G401.6 (cell line): ENCODE data around the gene PRDM2.
"Not testable (repeated sequence)": the region's sequence is repeated elsewhere in the genome, so short reads cannot be mapped to it uniquely, and the experiment has no call there.

Source experiments
- FAIRE-seq: peaks from 2 replicates; lab custom pipeline; 2012; peaks lifted over from hg19 to GRCh38; lab: Jason Lieb, UNC

The PRDM2 gene

GRCh38 chr1:13699936-13700520 lies at the start of gene PRDM2:
TSS of gene PRDM2 (plus strand) at chr1:13700188. CDS start at chr1:13715606, 15,418 bp downstream.
- FAIRE-seq = no peak

GRCh38 chr1:13651279-13651678 lies 48.7 kb upstream of the PRDM2 start:
- no peak for FAIRE-seq

GRCh38 chr1:13652238-13652637 lies 47.8 kb upstream of the PRDM2 start:
- FAIRE-seq = no peak

GRCh38 chr1:13661539-13661938 lies 38.4 kb upstream of the PRDM2 start:
- FAIRE-seq = no peak

- FAIRE-seq = no peak
These were observed 37.5 kb upstream of the PRDM2 start for GRCh38 chr1:13662493-13662892.

- FAIRE-seq = no peak
These were observed 36.0 kb upstream of the PRDM2 start for GRCh38 chr1:13663969-13664368.

GRCh38 chr1:13664451-13664850 lies 35.5 kb upstream of the PRDM2 start:
- FAIRE-seq = no peak

GRCh38 chr1:13666317-13666716 lies 33.7 kb upstream of the PRDM2 start:
- no peak for FAIRE-seq

- no peak for FAIRE-seq
These were observed 32.3 kb upstream of the PRDM2 start for GRCh38 chr1:13667691-13668090.

- FAIRE-seq = no peak
These were observed 25.6 kb upstream of the PRDM2 start for GRCh38 chr1:13674377-13674776.

- FAIRE-seq = no peak
These were observed 24.8 kb upstream of the PRDM2 start for GRCh38 chr1:13675151-13675651.

GRCh38 chr1:13677896-13678295 lies 22.1 kb upstream of the PRDM2 start:
- FAIRE-seq = no peak

GRCh38 chr1:13679651-13680050 lies 20.3 kb upstream of the PRDM2 start:
- FAIRE-seq = no peak

GRCh38 chr1:13680609-13681008 lies 19.4 kb upstream of the PRDM2 start:
- FAIRE-seq = not testable (repeated sequence)

- FAIRE-seq = no peak
These were observed 18.1 kb upstream of the PRDM2 start for GRCh38 chr1:13681921-13682320.

- FAIRE-seq = no peak
These were observed 17.5 kb upstream of the PRDM2 start for GRCh38 chr1:13682444-13682843.

- no peak for FAIRE-seq
These were observed 16.8 kb upstream of the PRDM2 start for GRCh38 chr1:13683206-13683605.

GRCh38 chr1:13687151-13687715 lies 12.8 kb upstream of the PRDM2 start:
- no peak for FAIRE-seq

- not testable (repeated sequence) for FAIRE-seq
These were observed 6.9 kb upstream of the PRDM2 start for GRCh38 chr1:13693094-13693493.

- FAIRE-seq = no peak
These were observed 4.9 kb upstream of the PRDM2 start for GRCh38 chr1:13694886-13695684.

- no peak for FAIRE-seq
These were observed 2.2 kb upstream of the PRDM2 start for GRCh38 chr1:13697738-13698137.

- FAIRE-seq = no peak
These were observed 478 bp upstream of the PRDM2 start for GRCh38 chr1:13699510-13699909.

GRCh38 chr1:13700521-13701270 lies 708 bp downstream of the PRDM2 start:
- FAIRE-seq = no peak
